NK-92 (cell line): ENCODE data around the gene MDM1.

Source experiments
- DNase-seq: peaks from one replicate; lab custom pipeline; 2025; ENCODE audit not compliant: unreplicated experiment; lab: John Stamatoyannopoulos, UW

Gene MDM1

DNA sequence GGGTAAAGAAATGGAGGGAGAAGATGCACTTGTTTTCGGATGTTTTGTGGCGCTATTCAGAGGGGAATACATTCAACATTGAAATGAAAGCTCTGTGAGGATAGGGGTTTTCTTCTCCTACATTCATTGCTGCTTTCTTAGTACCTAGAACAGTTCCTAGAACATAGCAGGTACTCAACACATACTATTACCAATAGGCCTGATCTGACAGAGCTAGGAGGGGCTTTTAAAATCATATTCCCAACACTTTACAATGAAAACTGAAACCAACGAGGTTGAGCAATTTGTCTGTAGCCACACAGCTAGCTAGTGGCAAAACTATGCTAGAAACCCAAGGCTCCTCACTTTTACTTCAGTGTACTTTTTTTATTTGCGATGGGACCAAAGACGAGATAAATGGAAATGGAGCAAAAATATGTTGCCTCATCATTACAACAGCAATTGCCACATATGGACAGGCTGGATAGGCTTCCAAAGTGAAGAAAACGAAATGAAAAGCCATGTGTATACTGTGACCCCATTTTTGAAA, 55.7 kb downstream of the MDM1 start:
- no peak for DNase-seq

DNA sequence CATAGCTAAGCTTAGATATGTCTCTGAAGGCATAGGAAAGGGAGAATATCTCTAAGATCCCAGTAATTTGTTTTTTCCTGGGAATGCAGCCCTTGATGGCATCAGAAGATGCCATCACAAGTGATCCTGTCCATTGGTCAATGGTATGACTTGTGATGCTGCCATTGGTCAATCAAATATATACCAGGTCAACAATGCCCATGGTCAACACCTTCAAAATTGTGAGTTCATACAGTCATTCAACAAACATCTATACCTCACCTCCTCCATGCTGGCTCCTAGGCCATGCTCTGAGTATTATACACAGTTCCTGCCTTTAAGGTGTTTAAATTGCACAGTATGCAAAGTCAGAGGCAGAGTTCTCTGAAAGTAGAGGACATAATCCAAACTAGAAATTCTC, 59.4 kb downstream of the MDM1 start:
- DNase-seq: no peak

DNA sequence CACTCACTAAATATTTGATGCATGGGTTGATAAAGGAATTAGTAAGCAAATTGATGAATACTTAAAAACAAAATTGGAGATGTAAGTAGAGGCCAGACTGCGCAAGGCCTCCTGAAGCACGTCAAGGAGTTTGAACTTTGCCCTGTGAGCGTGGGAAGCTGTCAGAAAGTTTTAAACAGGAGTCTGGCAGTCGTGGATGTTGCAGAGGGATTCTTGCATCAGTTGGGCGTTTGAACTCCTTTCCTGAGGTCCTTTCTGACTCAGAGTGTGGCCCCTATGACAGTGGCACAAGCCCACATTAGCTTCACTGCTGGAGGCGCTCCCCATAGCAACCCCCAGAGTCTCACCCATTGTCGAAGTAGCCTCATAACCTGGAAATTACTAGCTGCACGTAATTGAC, 60.8 kb downstream of the MDM1 start:
- no peak for DNase-seq

DNA sequence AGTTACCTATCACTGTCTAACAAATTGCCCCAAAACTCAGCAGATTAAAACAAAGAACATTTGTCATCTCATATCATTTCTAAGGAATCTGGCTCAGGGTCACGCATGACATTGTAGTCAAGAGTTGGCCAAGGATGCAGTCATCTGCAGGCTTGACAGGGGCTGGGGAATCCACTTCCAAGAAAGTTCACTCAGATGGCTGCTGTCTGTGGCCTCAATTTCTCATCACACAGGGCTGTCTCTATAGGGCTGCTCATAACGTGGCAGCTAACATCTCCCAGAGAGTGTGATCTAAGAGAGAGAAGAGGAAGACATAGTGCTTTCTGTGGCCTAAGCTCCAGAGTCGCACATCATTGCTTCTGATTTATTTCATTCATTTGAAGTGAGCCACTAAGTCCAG, 61.8 kb downstream of the MDM1 start:
- DNase-seq: no peak

DNA sequence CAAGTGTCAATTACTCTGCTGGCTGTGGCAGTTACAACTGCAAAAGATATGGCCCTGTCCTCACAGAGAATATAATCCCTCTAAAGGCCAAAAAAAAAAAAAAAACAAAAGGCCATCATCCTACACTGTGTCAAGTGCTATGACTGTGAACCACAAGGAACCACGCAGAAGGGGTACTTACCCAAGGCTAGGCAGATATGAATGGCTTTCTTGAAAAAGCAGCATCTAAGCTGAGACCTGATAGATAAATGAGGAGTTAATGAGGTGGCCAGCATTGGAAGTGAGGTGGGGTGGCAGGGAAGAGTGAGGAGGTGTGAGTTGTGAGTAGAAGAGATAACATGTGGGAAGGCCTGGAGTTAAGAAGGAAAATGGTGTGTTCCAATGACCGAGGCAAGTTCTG, 62.4 kb downstream of the MDM1 start:
- DNase-seq: no peak

DNA sequence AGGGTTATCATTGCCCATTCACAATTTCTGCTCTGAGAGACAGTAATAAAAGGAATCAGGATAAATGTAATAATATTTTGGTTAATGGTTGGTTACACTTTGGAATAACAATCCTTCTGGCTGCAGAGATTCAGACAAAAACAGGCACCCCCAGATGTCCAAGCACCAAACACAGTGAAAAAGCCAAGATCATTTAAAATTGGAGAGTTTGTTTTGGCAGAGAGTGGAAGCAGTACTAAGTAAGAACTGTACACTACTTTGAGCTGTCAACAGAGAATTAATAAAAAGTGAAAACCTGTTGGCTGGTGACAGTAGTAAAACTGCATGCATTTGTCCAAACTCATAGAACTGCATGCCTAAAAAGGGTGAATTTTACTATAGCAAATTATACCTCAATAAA, 63.2 kb downstream of the MDM1 start:
- DNase-seq: no peak

DNA sequence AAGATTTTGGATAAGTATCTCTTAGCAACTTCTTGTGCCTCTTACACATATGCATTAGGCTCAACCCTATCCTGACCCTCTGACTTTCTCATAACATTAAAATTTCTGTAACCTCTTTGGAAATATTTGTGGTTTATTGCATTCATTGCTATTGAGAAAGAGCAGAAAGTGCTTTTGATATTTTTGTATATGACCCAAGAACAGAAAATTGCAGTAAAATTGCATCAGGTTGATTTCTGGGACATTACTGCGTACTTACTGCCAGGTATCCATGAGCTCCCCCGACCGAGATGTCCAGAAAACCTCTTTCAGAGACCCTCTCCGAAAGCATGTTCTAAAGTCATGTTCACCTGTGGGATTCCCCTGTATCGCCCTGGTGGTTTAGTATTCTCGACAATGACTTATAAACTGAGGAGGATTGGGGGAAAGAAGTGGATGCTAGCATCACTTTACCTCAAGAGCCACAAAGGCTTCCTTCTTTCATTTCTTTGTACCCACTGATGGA, 64.2 kb downstream of the MDM1 start:
- DNase-seq: no peak

DNA sequence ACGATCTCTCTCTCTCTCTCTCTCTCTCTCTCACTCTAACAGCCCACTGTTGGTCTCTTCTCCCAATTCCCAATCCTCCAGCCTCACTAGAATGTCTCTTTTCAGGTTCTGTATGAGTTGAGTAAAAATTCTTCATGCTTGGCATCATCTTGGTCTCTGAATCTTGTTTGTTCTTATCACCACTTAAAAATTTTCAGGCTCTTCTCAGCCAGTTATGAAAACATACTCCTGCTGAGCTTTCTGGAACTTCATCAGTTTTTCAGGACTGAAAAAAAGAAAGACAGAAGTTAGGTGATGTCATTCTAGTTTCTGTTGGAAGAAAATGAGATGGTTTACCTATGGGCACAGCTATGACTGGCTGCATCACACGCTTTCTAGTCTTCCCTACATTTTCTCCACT, 67.3 kb downstream of the MDM1 start:
- no peak for DNase-seq

DNA sequence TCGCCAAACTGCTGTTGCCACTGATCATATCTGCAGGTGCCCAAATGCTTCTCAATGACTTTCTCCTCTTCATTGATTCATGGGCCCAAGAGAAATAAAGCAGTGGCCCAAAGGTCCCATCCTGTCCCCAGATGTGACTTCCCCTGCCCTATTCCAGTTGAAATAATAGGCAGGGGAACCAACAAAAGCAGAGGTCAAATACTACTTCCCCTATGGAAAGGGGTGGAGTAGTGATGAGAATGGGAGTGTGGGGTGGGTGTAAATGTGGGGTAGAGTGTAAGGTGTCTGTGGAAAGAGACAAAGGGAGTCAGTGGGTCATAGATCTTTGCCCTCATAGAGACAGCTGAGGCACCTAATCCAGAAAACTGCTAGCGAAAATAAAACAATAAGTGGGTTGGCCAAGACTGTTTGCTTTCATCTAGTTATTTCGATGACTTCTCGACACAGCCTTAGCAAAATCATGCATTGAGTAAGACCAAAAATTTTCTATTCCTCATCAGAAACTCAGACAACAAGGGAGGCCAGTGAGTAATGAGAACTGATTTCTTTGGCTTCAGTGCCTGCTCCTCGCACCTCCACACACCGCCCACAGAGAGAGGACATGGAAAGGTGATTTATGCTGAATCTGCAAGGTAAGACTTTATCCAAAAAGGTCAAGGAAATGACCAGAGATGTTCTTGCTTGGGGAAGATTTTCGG, 67.9 kb downstream of the MDM1 start:
- DNase-seq: no peak

DNA sequence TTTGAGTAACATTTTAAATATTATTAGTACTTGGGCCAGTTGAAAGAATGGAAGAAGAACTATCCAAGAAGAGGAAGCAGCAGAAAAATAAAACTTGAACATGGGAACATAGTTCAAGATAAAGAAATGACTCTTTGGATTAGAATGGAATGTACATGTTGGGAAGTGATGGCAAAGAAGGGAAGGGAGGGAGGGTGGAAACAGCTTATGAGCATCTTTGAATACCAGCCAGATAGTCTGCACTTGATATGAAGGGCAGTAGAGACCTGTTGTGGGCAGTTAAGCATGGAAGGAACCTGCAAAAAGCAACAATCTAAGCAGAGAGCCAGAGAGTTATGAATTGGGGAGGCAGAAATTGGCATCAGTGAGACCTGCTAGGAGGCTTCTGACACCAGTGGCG, 68.8 kb downstream of the MDM1 start:
- DNase-seq: no peak

DNA sequence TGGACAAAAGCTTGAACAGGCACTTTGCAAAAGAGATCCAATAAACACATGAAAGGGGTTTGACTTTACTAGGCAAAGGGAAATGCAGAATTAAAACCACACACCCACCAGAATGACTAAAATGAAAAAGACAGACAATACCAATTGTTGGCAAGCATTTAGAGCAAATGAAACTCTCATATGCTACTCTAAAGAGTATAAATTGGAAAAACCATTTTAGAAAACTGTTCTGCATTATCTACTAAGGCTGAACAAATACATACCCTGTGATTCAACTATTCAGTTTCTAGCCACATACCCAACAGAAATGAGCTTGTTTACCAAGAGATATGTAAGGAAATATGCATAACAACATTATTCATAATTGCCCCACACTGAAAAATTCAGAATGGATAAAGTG, 70.3 kb downstream of the MDM1 start:
- DNase-seq: no peak

DNA sequence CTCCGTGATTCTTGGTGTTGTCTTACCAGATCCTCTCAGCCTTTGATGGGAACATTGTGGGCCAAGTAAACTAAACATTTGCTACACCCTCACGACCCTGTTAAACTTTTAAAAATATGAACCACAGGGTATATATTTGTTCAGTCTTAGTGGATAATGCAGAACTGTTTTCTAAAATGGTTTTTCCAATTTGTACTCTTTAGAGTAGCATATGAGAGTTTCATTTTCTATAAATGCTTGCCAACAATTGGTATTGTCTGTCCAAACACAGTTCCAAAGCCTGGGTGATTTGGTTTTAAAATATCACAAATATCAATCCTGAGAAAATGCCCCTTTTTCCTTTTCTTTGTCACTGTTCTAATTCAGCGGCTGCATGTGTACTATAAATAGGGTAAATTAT, 72.0 kb downstream of the MDM1 start:
- no peak for DNase-seq

DNA sequence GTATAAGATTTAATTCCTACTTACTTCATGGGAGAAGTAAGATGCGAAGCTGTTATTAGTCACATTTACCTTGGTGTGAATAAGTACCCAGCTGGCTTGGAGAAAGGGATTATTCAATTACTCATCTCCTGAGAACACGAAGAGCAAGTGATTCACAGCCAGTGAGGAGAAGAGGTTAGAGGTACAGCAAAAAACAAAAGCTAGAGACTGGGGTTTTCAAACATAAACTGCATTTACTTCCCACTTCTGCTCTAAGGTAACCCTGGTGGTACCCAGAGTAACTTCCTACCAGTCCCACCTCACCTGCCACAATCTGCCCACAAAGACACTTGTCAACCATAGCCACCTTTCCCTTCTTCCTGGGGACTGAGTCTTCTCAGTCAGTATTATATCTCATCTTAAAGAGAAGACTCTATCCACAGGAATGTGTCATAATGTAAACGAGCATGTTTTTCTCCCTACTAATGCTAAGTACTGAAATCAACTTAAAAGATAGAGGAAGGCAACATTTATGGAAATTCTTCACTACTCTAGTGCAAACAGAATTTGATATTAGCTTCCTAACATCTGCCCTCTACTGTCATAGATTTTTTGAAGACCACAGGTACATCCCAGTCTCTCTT, 72.7 kb downstream of the MDM1 start:
- DNase-seq: no peak

DNA sequence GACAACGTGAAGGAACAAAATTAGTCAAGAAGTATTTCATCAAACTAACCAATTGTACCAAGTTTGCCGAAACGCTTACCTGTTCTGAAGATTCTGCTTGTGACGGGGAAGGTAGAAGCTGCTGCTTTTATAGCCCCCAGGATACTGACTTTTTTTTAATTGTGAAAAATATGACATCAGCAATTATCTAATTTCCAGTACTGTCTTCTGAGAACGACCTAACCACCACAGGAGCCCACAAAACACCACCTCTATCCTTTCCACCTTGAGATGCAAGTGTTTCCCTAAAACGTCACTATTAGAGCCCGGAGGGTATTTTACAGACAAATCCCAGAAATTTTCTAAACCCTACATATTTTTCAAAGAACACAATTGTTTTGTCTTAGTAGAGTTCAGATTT, 78.7 kb downstream of the MDM1 start, which contains the start of gene IL22:
TSS of gene IL22 (minus strand) at position 101 of the 400 bp plus-strand sequence. CDS start 156 bp downstream, outside the sequence.
- no peak for DNase-seq

DNA sequence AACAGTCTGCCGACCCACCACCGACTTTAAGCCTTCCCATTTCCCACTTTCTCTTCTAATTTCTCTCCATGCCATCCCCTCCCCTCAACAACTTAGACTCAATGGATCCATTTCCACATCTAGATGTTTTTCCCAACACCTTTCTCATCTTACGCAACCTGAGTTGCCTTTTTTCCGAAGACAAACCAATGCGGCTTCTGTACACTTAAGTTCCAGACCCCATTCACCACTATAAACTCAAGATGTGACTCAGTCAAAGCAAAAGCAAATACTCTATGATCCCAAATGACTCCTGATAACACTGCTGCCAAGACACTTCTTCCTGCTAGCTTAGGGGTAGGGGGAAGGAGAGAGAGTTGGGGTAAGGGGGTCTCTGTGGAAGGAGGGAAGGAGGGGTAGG, 80.1 kb downstream of the MDM1 start:
- no peak for DNase-seq

DNA sequence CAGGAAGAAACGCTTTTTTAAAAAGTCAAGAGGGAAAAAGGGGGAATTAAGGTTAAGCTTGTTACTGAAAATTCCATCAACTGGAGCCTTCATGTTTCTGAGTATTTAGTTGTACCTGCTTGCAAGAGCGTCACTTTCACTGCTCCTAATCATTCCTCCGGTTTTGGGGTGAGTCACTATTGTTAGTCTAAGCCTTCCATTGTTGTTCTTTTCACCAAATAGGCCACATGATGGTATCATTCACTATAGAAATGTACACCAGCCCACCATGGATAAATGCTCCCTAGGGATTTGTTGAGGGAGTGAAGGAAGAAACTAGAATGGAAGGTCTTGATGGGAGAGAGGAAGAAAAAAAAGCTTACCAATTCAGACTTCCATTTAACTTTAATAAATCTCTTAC, 81.7 kb downstream of the MDM1 start:
- no peak for DNase-seq

DNA sequence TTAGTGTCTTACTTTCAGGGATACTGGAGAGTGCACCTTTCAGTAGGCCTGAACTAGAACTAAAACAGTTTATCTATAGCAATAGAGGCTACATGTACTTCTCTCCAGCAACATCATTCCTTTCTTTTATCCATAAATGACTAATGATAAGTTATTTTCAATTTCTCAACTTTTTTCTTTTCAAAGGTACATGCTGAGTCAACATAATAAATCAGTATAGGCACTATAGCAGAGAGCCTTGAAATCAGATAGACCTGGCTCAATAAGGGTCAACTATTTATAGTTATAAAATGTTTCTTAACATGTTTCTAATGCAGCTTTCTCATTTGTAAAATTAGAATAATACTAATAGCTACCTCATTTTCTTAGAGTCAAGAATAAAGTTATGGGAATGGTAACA, 84.4 kb downstream of the MDM1 start:
- DNase-seq: no peak

DNA sequence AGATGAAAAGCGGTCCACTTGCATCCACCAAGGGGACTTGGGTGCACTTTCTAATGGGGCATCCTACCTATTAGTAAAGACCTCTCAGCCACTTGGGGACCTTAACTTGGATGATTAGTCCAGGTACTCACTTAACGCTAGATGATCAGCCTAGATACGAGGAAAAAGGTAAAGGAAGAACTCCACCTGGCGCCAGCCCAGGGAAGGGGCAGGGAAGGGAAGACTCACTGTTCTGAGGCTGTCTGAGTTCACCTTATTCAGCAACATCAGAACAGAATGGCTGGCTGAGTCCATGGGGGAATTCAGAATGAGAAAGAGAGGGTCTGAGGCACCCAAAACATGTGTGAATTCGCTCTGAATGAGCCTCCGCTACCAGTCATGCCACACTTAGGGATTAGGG, 85.8 kb downstream of the MDM1 start:
- no peak for DNase-seq

DNA sequence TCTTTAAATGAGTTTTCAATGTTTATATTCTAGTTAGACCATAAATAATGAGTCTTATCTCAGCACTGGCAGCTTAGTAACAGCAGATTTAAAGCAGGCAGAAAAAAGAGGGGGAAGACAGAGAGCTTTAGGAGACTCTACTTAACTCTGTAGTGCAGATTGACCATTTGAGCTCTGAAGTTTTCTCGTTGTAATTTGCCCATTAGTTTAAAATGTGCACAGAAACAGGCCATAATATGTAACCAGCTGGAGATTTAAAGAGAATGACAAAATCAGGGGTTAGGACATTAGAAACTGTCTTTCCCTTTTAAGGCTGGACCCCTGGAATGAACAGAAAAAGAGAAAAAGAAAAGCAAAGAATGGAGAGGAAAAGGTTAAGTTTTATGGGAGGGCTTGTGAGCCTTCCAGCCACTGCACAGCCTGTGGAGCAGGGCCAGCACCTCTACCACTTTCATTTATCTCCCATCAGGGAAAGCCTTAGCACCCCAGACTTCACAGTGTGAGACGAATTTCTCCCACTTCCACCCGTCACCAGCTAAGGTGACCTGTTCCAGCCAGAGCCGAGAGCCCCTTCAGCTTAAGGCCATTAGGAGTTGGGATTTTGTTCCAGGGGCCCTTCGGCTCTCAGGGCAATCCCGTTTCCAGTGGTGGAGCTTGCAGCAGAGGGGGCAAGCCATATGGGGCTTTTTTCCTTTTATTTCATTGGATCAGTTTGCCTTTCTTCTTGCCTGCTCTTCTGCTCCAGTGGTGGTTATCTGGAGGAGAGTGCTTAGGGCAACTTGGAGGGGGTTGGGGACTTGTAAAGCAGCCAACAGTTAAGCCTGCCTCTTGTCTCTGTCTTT, 86.8 kb downstream of the MDM1 start:
- DNase-seq: no peak
